Transverse colon (tissue), 3 donors: ENCODE data around the gene PUM1.

Source experiments
- CTCF ChIP-seq, 5 experiments: fragments of 200-600 bp in 3 of 5; fragments of 450-650 bp in 2 of 5; sonication (generic) in 3 of 5; IDR thresholded peaks; 1 replicate in 2 of 5; 2 replicates in 3 of 5; pipeline ENCODE4 v1.5.1; 2016 to 2017; ENCODE audit warnings: antibody characterized with exemption in 5 of 5, inconsistent platforms in 3 of 5, mild to moderate bottlenecking in 2 of 5, moderate library complexity in 1 of 5
- EP300 ChIP-seq: sonication (generic); formaldehyde crosslinking; IDR thresholded peaks from one replicate; pipeline ENCODE4 v1.6.1; 2017; ENCODE audit warnings: antibody characterized with exemption, low read depth
- POLR2A ChIP-seq: fragments of 450-650 bp; IDR thresholded peaks from one replicate; pipeline ENCODE4 v1.6.1; 2016; ENCODE audit warnings: antibody characterized with exemption, mild to moderate bottlenecking, moderate library complexity

GRCh38 chr1:30900931-30901560 is 164.5 kb downstream of the PUM1 start:
- no peak for TF ChIP-seq CTCF (IDR thresholded peaks at IDR 0.05)
- TF ChIP-seq POLR2A: no peak
- TF ChIP-seq EP300: no peak
